Measurements from ENCODE around the gene C1RL. TPM values are rescaled to one million over a fixed set of nuclear protein-coding genes. Genes with fewer than 3 reads are reported as not detected.

C1RL gene
- polyA plus RNA-seq, 2 of the 4 experiments (the other 2 are of a cell fraction) = 25.2 to 30.4 TPM

DNA sequence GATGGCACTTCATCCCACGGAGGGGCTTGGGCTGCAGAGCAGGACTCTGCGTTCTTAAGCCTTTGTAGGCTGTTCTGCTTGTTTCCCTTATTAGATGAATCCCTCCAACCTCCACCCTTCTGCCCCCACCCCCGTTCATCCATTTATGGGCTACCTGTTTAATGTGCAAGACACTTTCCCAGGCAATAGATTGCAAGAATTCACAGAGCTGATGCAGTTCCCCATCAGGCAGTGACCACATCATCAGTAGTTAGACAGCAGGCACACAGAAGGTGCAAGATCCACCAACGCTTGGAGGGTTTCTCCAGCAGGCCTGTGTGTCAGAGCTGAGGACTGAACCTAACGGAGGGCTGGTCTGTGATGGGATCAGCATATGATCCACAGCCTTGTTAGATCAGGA, 15.5 kb downstream of the C1RL start:
- no peak for DNase-seq (ENCODE audit: low read depth in 1 of 2, low spot score in 1 of 2)
- TF ChIP-seq RFX5 (IDR thresholded peaks at IDR 0.05) (no peak), CBX8 (IDR thresholded peaks at IDR 0.05) (no peak), NPAS2 (CRISPR knock-in tag; IDR thresholded peaks at IDR 0.05; ENCODE audit: borderline replicate concordance) (no peak), EP300 (IDR thresholded peaks at IDR 0.05) (no peak), CHD4 (IDR thresholded peaks at IDR 0.05; ENCODE audit: borderline replicate concordance) (no peak), FOXS1 (CRISPR knock-in tag; IDR thresholded peaks at IDR 0.05) (no peak), BHLHE40 (IDR thresholded peaks at IDR 0.05; ENCODE audit: low read depth, low read length) (no peak), CHD2 (IDR thresholded peaks at IDR 0.05; ENCODE audit: low read length, partially characterized antibody) (no peak), RAD21 (conservative IDR thresholded peaks at IDR 0.05 in 1 of 2, IDR thresholded peaks at IDR 0.05 in 1 of 2) (no peak), MAFK (IDR thresholded peaks at IDR 0.05; ENCODE audit: partially characterized antibody) (no peak)
- TF ChIP-seq, protein P1, sequence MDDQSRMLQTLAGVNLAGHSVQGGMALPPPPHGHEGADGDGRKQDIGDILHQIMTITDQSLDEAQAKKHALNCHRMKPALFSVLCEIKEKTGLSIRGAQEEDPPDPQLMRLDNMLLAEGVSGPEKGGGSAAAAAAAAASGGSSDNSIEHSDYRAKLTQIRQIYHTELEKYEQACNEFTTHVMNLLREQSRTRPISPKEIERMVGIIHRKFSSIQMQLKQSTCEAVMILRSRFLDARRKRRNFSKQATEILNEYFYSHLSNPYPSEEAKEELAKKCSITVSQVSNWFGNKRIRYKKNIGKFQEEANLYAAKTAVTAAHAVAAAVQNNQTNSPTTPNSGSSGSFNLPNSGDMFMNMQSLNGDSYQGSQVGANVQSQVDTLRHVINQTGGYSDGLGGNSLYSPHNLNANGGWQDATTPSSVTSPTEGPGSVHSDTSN (IDR thresholded peaks at IDR 0.05) = no peak
- Histone ChIP-seq H3K4me1 (peaks cover 20% of the 10 kb centered on the region; the same call in 2 of the 3 replicates), H3K4me3 (no peak overlapping the region), H3K9me3 (no peaks in the 10 kb centered on the region), H3K27ac (peak overlapping the region in 1 of 2 experiments; percentile 14; a peak in 1 of 6 replicates), H3K4me2 (no peak overlapping the region)
- no peak for FAIRE-seq
- POLR2A ChIA-PET = interaction anchor here (0.8 to 3.6 kb wide), 5 partner anchors 14 to 149 kb away, joined by 3 to 19 read pairs (median 4); partner anchors contain the start of genes C12orf57, C1RL, C1S and RNU7-1
- CTCF ChIA-PET = interaction anchor here (0.5 to 13.4 kb wide), 14 partner anchors 9 to 155 kb away, joined by 3 to 197 read pairs (median 6); partner anchors contain the start of genes C1RL, C1S and CLSTN3
- 67% methylated on average over 5 of the region's 5 CpGs for WGBS (ENCODE audit: missing lambda C conversion rate)
- no peak for ATAC-seq

GRCh38 chr12:7092986-7093460, 16.0 kb downstream of the C1RL start:
- ATAC-seq (peak; percentile 13 to 14; a peak in 4 of 6 replicates), FAIRE-seq (no peak), DNase-seq (ENCODE audit: low read depth in 1 of 2, low spot score in 1 of 2) (no peak)
- POLR2A ChIA-PET = interaction anchor here (1.0 to 3.6 kb wide), 2 partner anchors 22 to 32 kb away, joined by 3 to 19 read pairs; partner anchors contain the start of gene C1S
- H3K9me3 ChIP-seq = no peaks in the 10 kb centered on the region
- 77% methylated on average over 8 of the region's 8 CpGs for WGBS (ENCODE audit: missing lambda C conversion rate)
- TF ChIP-seq, protein P2, sequence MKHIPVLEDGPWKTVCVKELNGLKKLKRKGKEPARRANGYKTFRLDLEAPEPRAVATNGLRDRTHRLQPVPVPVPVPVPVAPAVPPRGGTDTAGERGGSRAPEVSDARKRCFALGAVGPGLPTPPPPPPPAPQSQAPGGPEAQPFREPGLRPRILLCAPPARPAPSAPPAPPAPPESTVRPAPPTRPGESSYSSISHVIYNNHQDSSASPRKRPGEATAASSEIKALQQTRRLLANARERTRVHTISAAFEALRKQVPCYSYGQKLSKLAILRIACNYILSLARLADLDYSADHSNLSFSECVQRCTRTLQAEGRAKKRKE (CRISPR knock-in tag; IDR thresholded peaks at IDR 0.05; ENCODE audit: low read depth) = no peak
- TF ChIP-seq JUN (IDR thresholded peaks at IDR 0.05) = no peak
- no peak for TF ChIP-seq ZFP36 (IDR thresholded peaks at IDR 0.05; ENCODE audit: borderline replicate concordance, partially characterized antibody)
- TF ChIP-seq, protein P3, sequence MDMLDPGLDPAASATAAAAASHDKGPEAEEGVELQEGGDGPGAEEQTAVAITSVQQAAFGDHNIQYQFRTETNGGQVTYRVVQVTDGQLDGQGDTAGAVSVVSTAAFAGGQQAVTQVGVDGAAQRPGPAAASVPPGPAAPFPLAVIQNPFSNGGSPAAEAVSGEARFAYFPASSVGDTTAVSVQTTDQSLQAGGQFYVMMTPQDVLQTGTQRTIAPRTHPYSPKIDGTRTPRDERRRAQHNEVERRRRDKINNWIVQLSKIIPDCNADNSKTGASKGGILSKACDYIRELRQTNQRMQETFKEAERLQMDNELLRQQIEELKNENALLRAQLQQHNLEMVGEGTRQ (IDR thresholded peaks at IDR 0.05) = no peak
- TF ChIP-seq, protein P1 (IDR thresholded peaks at IDR 0.05) = no peak
- TF ChIP-seq EP300 (IDR thresholded peaks at IDR 0.05) = no peak
- TF ChIP-seq SREBF2 (IDR thresholded peaks at IDR 0.05) = no peak
- TF ChIP-seq RARB (CRISPR knock-in tag; IDR thresholded peaks at IDR 0.05) = no peak
- no peak for TF ChIP-seq KDM1A (IDR thresholded peaks at IDR 0.05; ENCODE audit: low read depth)
- no peak for TF ChIP-seq EHMT2 (IDR thresholded peaks at IDR 0.05; ENCODE audit: low read depth)
- TF ChIP-seq RNF2 (IDR thresholded peaks at IDR 0.05; ENCODE audit: borderline replicate concordance, low read depth) = no peak
- TF ChIP-seq MAFK (IDR thresholded peaks at IDR 0.05; ENCODE audit: partially characterized antibody) = no peak
- peaks cover 20% of the 10 kb centered on the region; the same call in 2 of the 3 replicates for H3K4me1 ChIP-seq
- no peak overlapping the region; the same call in 2 of the 3 replicates for H3K4me2 ChIP-seq
- CTCF ChIA-PET = interaction anchor here (0.5 to 13.4 kb wide), 23 partner anchors 9 to 162 kb away, joined by 3 to 197 read pairs (median 4); partner anchors contain the start of genes C1RL and C1S
- H3K4me3 ChIP-seq = no peak overlapping the region
- peak overlapping the region; percentile 85 to 91 for H3K27ac ChIP-seq
